ENCODE data around the gene CCNA1.
A peak's percentile ranks its signal among the peaks of the same experiment; 100 is the strongest.

Gene CCNA1

GRCh38 chr13:36432106-36432544, at the start of gene CCNA1:
Gene CCNA1, plus strand, starts transcription at chr13:36432495. Its CDS starts 562 bp downstream, at chr13:36433057.
- no peak for DNase-seq (ENCODE audit: low read depth)
- TF ChIP-seq, protein P1, sequence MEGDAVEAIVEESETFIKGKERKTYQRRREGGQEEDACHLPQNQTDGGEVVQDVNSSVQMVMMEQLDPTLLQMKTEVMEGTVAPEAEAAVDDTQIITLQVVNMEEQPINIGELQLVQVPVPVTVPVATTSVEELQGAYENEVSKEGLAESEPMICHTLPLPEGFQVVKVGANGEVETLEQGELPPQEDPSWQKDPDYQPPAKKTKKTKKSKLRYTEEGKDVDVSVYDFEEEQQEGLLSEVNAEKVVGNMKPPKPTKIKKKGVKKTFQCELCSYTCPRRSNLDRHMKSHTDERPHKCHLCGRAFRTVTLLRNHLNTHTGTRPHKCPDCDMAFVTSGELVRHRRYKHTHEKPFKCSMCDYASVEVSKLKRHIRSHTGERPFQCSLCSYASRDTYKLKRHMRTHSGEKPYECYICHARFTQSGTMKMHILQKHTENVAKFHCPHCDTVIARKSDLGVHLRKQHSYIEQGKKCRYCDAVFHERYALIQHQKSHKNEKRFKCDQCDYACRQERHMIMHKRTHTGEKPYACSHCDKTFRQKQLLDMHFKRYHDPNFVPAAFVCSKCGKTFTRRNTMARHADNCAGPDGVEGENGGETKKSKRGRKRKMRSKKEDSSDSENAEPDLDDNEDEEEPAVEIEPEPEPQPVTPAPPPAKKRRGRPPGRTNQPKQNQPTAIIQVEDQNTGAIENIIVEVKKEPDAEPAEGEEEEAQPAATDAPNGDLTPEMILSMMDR (IDR thresholded peaks at IDR 0.05; ENCODE audit: control insufficient read depth, insufficient read depth, low read depth, low read length, missing control alignments): no peak
- peak within 1 kb of the TSS; percentile 26 for H3K4me3 ChIP-seq (ENCODE audit: control insufficient read depth, low read depth, low read length)

DNA sequence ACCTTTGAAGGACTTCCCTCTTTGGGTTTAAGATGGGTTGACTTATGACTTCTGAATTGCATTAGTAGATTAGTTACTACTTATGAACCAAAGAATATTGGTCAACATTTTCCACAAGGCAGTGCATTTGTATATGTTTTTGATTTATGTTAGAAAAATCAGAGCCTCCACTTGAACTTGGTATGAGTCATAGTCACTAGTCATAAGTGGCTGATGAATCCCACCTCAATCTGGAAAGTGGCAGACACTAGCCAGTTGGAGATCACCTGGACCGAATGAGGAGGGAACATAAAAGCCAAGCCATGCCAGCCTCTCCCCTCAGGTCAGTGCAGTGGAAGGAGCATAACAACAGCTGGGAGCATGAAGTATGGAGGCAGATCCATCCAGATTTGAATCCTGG, 46.8 kb upstream of the CCNA1 start:
- TF ChIP-seq, protein P1 (IDR thresholded peaks at IDR 0.05; ENCODE audit: control insufficient read depth, insufficient read depth, low read depth, low read length, missing control alignments): no peak
- no peak for DNase-seq (ENCODE audit: low read depth)
- no peak overlapping the region for H3K4me3 ChIP-seq (ENCODE audit: control insufficient read depth, low read depth, low read length)

GRCh38 chr13:36395280-36395679, 37.0 kb upstream of the CCNA1 start:
- peak; percentile 46 for DNase-seq (ENCODE audit: low read depth)
- no peak overlapping the region for H3K4me3 ChIP-seq (ENCODE audit: control insufficient read depth, low read depth, low read length)
- TF ChIP-seq, protein P1 (IDR thresholded peaks at IDR 0.05; ENCODE audit: control insufficient read depth, insufficient read depth, low read depth, low read length, missing control alignments): peak; percentile 55

DNA sequence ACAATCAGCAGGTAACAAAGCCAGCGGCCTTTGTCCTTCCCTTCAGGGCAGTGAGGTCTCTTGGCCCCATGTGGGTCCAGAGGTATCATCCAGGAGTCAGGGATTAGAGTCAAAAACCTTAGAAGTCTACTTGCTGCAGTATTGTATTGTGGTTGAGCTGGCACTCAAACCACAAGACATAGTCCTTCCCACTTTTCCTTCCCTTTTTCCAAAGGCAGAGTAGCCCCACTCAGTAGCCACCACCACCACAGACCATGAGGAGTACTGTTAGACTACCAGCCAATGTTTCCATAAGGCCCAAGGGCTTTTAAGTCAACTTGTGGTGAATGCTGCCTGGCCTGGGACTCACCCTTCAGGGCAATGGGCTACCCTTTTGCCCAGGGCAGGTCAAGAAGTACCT, 27.1 kb upstream of the CCNA1 start:
- TF ChIP-seq, protein P1 (IDR thresholded peaks at IDR 0.05; ENCODE audit: control insufficient read depth, insufficient read depth, low read depth, low read length, missing control alignments): no peak
- no peak for DNase-seq (ENCODE audit: low read depth)
- no peak overlapping the region for H3K4me3 ChIP-seq (ENCODE audit: control insufficient read depth, low read depth, low read length)

- DNase-seq (ENCODE audit: low read depth): no peak
- TF ChIP-seq, protein P1 (IDR thresholded peaks at IDR 0.05; ENCODE audit: control insufficient read depth, insufficient read depth, low read depth, low read length, missing control alignments): no peak
- H3K4me3 ChIP-seq (ENCODE audit: control insufficient read depth, low read depth, low read length): no peak overlapping the region
Observed at GRCh38 chr13:36412736-36413135, 19.6 kb upstream of the CCNA1 start.

DNA sequence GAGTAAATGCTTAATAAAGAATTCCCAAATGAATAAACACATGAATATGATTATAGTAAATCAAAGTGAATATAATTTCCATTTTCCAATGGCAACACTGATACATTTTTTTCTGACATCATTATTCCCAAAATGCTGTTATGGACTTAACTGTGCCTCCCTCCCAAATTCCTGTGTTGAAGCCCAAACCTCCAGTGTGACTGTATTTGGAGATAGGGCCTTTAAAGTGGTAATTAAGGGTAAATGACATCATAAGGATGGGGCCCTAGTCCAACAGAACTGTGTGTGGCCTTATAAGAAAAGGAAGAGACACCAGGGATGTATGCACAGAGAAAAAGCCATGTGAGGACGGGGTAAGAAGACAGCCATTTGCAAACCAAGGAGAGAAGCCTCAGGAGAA, 19.1 kb upstream of the CCNA1 start:
- DNase-seq (ENCODE audit: low read depth): no peak
- TF ChIP-seq, protein P1 (IDR thresholded peaks at IDR 0.05; ENCODE audit: control insufficient read depth, insufficient read depth, low read depth, low read length, missing control alignments): no peak
- no peak overlapping the region for H3K4me3 ChIP-seq (ENCODE audit: control insufficient read depth, low read depth, low read length)

DNA sequence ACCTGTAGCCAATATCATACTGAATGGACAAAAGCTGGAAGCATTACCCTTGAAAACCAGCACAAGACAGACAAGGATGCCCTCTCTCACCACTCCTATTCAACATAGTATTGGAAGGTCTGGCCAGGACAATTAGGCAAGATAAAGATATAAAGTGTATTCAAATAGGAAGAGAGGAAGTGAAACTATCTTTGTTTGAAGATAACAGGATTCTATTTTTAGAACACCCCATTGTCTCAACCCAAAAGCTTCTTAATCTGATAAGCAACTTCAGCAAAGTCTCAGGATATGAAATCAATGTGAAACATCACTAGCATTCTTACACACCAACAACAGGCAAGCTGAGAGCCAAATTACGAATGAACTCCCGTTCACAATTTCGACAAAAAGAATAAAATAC, 17.8 kb upstream of the CCNA1 start:
- DNase-seq (ENCODE audit: low read depth): no peak
- TF ChIP-seq, protein P1 (IDR thresholded peaks at IDR 0.05; ENCODE audit: control insufficient read depth, insufficient read depth, low read depth, low read length, missing control alignments): no peak
- H3K4me3 ChIP-seq (ENCODE audit: control insufficient read depth, low read depth, low read length): no peak overlapping the region
